ENCODE data around the gene NUP54.

DNA sequence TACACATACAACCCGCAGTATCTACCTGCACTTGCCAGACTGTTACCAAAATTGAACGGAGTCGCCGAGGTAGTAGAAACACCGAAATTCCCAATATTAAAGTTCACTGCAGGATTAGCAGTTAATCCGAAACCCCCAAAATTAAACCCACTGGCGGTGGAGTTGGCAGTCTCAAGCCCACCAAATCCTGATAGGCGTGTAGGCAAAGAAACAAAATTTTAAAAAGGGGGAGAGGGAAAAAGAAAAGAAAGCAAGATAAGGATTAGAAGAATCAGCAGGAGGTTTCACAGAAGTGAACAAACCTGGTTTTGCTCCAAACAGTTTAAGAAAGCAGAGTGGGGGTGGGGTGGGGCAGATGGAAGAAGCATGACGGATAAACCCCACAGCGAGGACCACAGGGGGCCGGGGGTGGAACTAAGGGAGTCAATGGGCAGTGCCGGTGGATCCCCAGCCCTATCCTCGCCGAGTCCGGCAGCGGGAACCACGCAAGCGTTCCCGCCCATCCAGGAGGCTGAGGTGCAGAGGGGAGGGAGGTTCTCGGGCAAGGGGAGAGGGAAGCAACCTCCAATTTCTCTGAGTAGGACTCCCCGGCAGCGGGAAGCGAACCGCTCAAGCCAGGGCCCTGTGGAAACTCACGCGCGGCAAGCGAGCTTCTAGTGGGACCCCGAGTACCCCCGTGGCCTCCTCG is 599 bp downstream of the NUP54 start:
- TF ChIP-seq, protein P1, sequence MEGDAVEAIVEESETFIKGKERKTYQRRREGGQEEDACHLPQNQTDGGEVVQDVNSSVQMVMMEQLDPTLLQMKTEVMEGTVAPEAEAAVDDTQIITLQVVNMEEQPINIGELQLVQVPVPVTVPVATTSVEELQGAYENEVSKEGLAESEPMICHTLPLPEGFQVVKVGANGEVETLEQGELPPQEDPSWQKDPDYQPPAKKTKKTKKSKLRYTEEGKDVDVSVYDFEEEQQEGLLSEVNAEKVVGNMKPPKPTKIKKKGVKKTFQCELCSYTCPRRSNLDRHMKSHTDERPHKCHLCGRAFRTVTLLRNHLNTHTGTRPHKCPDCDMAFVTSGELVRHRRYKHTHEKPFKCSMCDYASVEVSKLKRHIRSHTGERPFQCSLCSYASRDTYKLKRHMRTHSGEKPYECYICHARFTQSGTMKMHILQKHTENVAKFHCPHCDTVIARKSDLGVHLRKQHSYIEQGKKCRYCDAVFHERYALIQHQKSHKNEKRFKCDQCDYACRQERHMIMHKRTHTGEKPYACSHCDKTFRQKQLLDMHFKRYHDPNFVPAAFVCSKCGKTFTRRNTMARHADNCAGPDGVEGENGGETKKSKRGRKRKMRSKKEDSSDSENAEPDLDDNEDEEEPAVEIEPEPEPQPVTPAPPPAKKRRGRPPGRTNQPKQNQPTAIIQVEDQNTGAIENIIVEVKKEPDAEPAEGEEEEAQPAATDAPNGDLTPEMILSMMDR (IDR thresholded peaks at IDR 0.05), result no peak
- no peak for TF ChIP-seq POLR2A (IDR thresholded peaks at IDR 0.05)
- TF ChIP-seq EP300 (IDR thresholded peaks at IDR 0.05), result no peak
- TF ChIP-seq POLR2AphosphoS5 (IDR thresholded peaks at IDR 0.05), result no peak
